HG03039 (cell line): ENCODE results near the gene ACTR2.
"Not testable (repeated sequence)": the region's sequence is repeated elsewhere in the genome, so short reads cannot be mapped to it uniquely, and the experiment has no call there.

Experiments
- ATAC-seq: cut with Tn5 transposase; IDR thresholded peaks from one replicate; pipeline ENCODE4 v1.9.1; 2021; ENCODE audit warnings: mild to moderate bottlenecking, moderate library complexity; ENCODE audit not compliant: unreplicated experiment

Gene ACTR2

DNA sequence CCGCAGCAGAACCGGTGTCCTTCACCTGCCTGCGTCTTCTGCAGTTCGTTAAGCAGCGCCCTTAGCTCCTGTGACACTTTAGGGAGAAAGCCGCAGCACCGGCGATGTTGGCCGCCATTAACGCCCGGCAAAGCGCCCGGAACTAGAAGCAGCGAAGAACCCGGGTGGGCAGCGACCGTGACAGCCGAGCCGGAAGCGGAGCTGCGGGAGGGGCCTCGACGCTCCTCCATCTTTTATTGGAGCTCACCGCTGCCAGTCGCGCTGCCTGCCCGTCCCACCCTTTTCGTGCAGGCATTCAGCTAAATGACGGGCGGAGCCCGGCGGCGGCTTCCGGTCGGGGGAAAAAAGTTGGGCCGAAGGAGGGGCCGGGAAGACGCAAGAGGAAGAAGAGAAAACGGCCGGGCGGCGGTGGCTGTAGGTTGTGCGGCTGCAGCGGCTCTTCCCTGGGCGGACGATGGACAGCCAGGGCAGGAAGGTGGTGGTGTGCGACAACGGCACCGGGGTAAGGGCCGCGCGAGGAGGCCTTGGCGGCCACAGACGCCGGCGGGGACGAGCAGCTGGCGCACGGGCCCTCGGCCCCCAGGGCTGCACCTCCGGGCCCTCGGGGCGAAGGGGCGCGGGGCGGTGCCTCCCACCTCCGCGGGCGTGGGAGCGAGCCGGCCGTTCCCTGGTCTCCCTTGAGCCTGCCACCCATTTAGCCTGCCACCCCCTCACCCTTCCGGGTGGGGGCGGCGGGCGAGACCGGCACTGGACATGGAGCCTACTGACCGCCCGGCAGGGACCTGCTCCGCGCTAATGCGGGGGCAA, at the start of gene ACTR2:
Gene ACTR2, plus strand, starts transcription at position 376 of the 807 bp plus-strand sequence. Its CDS starts 79 bp downstream, at position 455.
- peak; percentile 87 for ATAC-seq

DNA sequence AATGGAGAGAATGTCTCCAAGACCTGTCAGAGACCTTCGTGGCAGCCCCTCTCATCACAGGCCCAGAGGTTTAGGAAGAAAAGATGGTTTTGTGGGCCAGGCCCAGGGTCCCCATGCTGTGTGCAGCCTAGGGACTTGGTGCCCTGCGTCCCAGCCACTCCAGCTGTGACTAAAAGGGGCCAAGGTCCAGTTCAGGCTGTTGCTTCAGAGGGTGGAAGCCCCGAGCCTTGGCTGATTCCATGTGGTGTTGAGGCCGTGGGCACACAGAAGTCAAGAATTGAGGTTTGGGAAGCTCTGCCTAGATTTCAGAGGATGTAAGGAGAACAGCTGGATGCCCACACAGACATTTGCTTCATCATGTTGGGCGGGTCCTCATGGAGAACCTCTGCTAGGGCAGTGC, 45.1 kb upstream of the ACTR2 start:
- ATAC-seq: no peak

DNA sequence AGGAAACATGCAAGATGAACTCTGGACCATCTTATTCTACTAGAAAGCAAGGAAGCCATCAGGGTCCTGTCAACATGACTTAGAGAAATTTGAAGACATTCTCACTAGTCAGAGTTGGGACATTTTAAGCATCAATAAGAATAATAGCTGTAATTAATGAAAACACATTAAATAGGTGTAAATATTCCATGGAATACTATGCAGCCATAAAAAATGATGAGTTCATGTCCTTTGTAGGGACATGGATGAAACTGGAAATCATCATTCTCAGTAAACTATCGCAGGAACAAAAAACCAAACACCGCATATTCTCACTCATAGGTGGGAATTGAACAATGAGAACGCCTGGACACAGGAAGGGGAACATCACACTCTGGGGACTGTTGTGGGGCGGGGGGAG, 44.2 kb upstream of the ACTR2 start:
- not testable (repeated sequence) for ATAC-seq

DNA sequence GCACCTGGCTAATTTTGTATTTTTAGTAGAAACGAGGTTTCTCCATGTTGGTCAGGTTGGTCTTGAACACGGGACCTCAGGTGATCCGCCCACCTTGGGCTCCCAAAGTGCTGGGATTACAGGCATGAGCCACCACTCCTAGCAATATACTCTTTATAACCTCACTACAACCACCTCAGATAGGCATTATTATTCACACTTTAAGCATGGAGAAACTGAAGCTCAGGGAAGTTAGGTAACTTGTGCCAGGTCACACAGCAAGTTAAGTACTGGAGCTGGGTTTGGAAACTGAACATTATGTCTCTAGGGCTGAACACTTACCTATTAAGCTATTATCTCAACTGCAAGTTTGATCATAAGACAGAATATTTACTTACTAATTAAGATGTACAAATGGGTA, 42.6 kb upstream of the ACTR2 start:
- ATAC-seq: no peak

GRCh38 chr2:65186093-65186868, 41.4 kb upstream of the ACTR2 start:
- ATAC-seq: no peak

- peak; percentile 77 for ATAC-seq
These were observed 40.5 kb upstream of the ACTR2 start for GRCh38 chr2:65186872-65187851.

GRCh38 chr2:65193446-65193845, 34.2 kb upstream of the ACTR2 start:
- no peak for ATAC-seq

DNA sequence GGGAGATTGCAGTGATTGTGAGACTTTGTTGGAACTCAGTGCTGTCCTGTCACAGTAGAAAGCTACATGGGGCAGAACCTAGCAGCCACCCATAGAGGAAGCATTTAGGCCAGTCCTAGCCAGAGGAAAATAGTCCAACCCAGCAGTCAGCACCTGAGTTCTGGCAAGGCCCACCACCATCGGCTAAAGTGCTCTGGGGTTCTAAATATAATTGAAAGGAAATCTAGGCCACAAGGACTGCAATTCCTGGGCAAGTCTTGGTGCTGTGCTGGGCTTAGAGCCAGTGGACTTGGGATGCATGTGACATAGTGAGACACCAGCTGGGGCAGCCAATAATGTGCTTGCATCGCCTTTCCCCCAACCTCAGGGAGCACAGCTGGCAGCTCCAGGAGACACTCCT, 28.9 kb upstream of the ACTR2 start:
- ATAC-seq: no peak

DNA sequence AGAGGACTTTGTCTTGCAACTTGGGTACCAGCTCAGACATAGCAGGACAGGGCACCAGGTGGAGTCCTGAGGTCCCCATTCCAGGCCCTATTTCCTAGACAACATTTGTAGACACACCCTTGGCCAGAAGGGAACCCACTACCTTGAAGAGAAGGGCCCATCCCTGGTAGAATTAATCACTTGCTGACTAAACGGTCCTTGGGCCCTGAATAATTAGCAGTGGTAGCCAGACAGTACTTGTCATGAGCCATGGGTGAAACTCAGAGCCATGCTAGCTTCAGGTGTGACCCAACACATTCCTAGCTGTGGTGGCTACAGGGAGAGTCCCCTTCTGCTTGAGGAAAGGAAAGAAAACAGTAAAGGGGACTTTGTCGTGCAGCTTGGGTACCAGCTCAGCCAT, 28.5 kb upstream of the ACTR2 start:
- no peak for ATAC-seq

GRCh38 chr2:65199891-65200290, 27.7 kb upstream of the ACTR2 start:
- no peak for ATAC-seq

- ATAC-seq: no peak
These were observed 23.0 kb upstream of the ACTR2 start for GRCh38 chr2:65204461-65205210.

DNA sequence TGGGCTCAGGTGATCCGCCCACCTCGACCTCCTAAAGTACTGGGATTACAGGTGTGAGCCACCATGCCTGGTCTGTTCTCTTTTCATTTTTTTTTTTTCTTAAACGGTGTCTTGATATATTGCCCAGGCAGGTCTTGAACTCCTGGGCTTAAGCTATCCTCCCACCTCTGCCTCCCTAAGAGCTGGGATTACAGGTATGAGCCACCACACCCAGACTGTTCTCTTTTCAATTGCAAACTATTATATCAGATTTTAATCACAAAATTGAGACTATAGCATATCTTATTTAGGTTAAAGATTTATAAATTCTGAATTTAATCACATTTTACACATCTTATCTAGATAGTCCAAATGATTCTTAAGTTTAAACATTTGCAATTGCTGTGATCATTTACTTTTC, 15.5 kb upstream of the ACTR2 start:
- no peak for ATAC-seq

DNA sequence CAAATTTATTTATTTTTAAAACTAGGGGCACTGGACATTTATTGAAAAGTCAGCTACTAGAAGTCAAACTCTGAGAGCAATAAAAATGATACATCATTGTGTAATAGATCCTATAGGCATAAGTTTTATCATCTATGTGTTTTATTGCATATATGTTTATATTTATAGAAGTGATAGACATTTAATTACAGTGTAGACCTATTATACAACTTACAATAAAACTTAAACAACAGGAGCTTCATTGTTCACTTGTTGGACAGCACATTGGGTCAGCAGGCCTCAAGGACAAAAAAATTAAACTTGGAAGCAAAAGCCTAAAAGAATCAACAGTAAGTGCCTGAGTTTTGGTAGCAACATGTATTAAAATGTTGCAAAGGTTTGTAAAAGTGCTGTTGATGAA, 15.0 kb upstream of the ACTR2 start:
- no peak for ATAC-seq

GRCh38 chr2:65213035-65213434, 14.6 kb upstream of the ACTR2 start:
- no peak for ATAC-seq

DNA sequence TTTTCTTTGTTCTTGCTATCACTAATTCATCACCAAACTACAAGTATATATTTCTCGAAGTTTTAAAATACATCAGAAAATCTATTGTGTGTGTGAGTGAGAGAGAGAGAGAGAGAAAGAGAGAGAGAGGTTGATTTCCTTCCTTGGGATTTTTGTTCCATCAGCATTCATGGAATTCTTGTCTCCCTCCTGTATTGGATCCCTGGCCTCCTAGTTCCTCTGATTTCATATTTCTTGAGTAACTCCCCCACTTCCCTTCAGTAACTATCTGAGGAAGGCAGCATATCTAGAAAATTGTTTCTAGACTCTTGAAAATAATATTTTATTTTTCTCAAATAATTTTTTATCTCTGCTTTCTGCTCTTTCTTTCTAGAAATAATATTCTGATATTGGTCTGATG, 13.3 kb upstream of the ACTR2 start:
- no peak for ATAC-seq

DNA sequence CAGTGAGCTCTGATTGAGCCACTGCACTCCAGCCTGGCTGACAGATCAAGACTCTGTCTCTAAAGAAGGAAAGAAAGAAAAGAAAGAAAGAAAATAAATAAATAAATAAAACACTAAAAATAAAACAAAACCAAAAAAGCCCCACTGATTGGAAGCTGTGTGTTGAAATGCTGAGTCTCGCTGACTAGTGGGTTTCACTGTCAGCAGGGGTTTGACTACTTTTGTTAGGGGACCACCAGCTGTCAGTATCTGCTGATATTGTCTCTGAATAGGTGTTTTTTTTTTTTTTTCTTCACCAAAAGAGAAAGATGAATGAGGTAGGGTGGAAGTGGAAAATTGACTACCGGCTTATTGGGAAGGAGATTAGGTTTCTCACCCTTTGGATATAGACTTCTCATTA, 12.8 kb upstream of the ACTR2 start:
- ATAC-seq: no peak

- ATAC-seq: no peak
These were observed 11.7 kb upstream of the ACTR2 start for GRCh38 chr2:65215946-65216345.

GRCh38 chr2:65220432-65221131, 7.0 kb upstream of the ACTR2 start:
- ATAC-seq: no peak

GRCh38 chr2:65221275-65221674, 6.4 kb upstream of the ACTR2 start:
- ATAC-seq: not testable (repeated sequence)

- no peak for ATAC-seq
These were observed 593 bp upstream of the ACTR2 start for GRCh38 chr2:65227020-65227455.
